HepG2 (cell line): ENCODE measurements around the gene KAZALD1. TPM values are rescaled to one million over a fixed set of nuclear protein-coding genes. Genes with fewer than 3 reads are reported as not detected.

Experiments used
- ATAC-seq: fragments of 200-7000 bp; cut with Tn5 transposase; 3 replicates; pipeline ENCODE4 v1.9.1; 2020; ENCODE audit warnings: mild to moderate bottlenecking, moderate library complexity
- BruUV-seq: library from RNA; stranded (reverse); fragments of 400-500 nt; replicated peaks from 2 replicates; lab custom pipeline; 2021; lab: Mats Ljungman, UMichigan
- CTCF ChIA-PET: fragments of 300-600 bp; formaldehyde crosslinking; extraction: SDS; loops from one replicate; lab custom pipeline; 2021; ENCODE audit warnings: low total read pairs, inconsistent platforms, low intra/inter-chr PET ratio; lab: Yijun Ruan, JAX
- POLR2A ChIA-PET: fragments of 350-600 bp; sonication (Branson Sonifier 250); formaldehyde crosslinking; loops from one replicate; lab custom pipeline; 2020; ENCODE audit warnings: antibody characterized with exemption, inconsistent platforms; lab: Yijun Ruan, JAX
- DNase-seq: peaks from one replicate; pipeline ENCODE4 v3.0.0-alpha.2; 2015; ENCODE audit warnings: low spot score
- FAIRE-seq: peaks from 3 replicates; lab custom pipeline; 2011; peaks lifted over from hg19 to GRCh38; lab: Jason Lieb, UNC
- H2AFZ ChIP-seq: one replicate; pipeline ENCODE4 v1.6.1; 2011; ENCODE audit warnings: low read length, inconsistent platforms
- H3K27ac ChIP-seq: fragments of 300-600 bp; 3 replicates; pipeline ENCODE4 v1.8.0; 2011; ENCODE audit warnings: mixed run types, mild to moderate bottlenecking, mixed read lengths, low read length, inconsistent platforms; ENCODE audit not compliant: insufficient read depth; ENCODE audit errors: extremely low read length
- H3K27me3 ChIP-seq, 2 experiments: fragments of 200-600 bp in 1 of 2; 2 replicates in 1 of 2; 3 replicates in 1 of 2; pipeline versions ENCODE4 v1.6.0 to v1.8.0; 2011; ENCODE audit warnings: low read length in 2 of 2, mild to moderate bottlenecking in 2 of 2, moderate library complexity in 2 of 2, inconsistent platforms in 1 of 2; ENCODE audit not compliant: insufficient read depth in 2 of 2, control insufficient read depth in 1 of 2
- H3K36me3 ChIP-seq, 2 experiments: fragments of 200-600 bp in 1 of 2; replicated peaks in 1 of 2; 2 replicates in 1 of 2; 3 replicates in 1 of 2; pipeline versions ENCODE4 v1.5.1 to v1.8.0; 2011; ENCODE audit warnings: low read length in 2 of 2, inconsistent platforms in 1 of 2; ENCODE audit not compliant: insufficient read depth in 2 of 2, control insufficient read depth in 1 of 2
- H3K4me1 ChIP-seq: 2 replicates; pipeline ENCODE4 v1.5.1; 2012; ENCODE audit warnings: low read length, inconsistent platforms; ENCODE audit not compliant: insufficient read depth
- H3K4me2 ChIP-seq: 2 replicates; pipeline ENCODE4 v1.6.0; 2011; ENCODE audit warnings: low read depth, low read length, inconsistent platforms
- H3K4me3 ChIP-seq, 3 experiments: fragments of 200-600 bp in 1 of 3; sonication (generic), shearing (Covaris generic) in 1 of 3; replicated peaks in 1 of 3; 2 replicates each; pipeline ENCODE4 v1.5.1; 2011 to 2016; ENCODE audit warnings: low read length in 3 of 3, inconsistent platforms in 2 of 3, low read depth in 2 of 3, mild to moderate bottlenecking in 2 of 3, control low read depth in 1 of 3, mixed read lengths in 1 of 3; ENCODE audit not compliant: insufficient read depth in 1 of 3
- H3K79me2 ChIP-seq: one replicate; pipeline ENCODE4 v1.6.1; 2011; ENCODE audit warnings: low read length, inconsistent platforms; ENCODE audit not compliant: insufficient read depth
- H3K9ac ChIP-seq: 2 replicates; pipeline ENCODE4 v1.6.0; 2011; ENCODE audit warnings: mild to moderate bottlenecking, low read depth, low read length, inconsistent platforms; ENCODE audit not compliant: insufficient read depth
- H3K9me3 ChIP-seq: 2 replicates; pipeline ENCODE4 v1.5.1; 2012; ENCODE audit warnings: mild to moderate bottlenecking, low read length
- H4K20me1 ChIP-seq: 2 replicates; pipeline ENCODE4 v1.6.0; 2011; ENCODE audit warnings: inconsistent platforms, mild to moderate bottlenecking, low read length, moderate library complexity; ENCODE audit not compliant: insufficient read depth
- AHDC1 ChIP-seq: sonication (generic); formaldehyde crosslinking; IDR thresholded peaks from 2 replicates; pipeline ENCODE4 v1.5.1; 2020; ENCODE audit warnings: mild to moderate bottlenecking, missing genetic modification reagents, borderline replicate concordance
- HNRNPUL1 ChIP-seq: fragments of 200-400 bp; formaldehyde crosslinking; IDR thresholded peaks from 2 replicates; pipeline ENCODE4 v1.6.1; 2017; ENCODE audit warnings: low read depth, mild to moderate bottlenecking, low read length, moderate library complexity
- RAD51 ChIP-seq: fragments of 450-650 bp; IDR thresholded peaks from 2 replicates; pipeline ENCODE4 v1.6.1; 2016; ENCODE audit warnings: borderline replicate concordance
- ZNF333 ChIP-seq: sonication (generic); formaldehyde crosslinking; IDR thresholded peaks from 2 replicates; pipeline ENCODE4 v1.4.0; 2020; ENCODE audit warnings: mild to moderate bottlenecking, missing genetic modification reagents, borderline replicate concordance
- whole genome bisulfite sequencing: methylation state at CpG from one replicate; pipeline ENCODE4 v1.1.6; 2017; ENCODE audit warnings: low lambda C conversion rate; 5-methylcytosine and 5-hydroxymethylcytosine counted together
- in situ Hi-C: cut with HindIII; loops from 2 replicates; pipeline ENCODE4 v1.10.0; 2017; ENCODE audit warnings: low pct_unique_long_range_greater_than_20kb; ENCODE audit not compliant: extremely low pct_ligation_motif_present
- intact Hi-C: fragments of 100-400 bp; cut with micrococcal nuclease; formaldehyde crosslinking; loops from one replicate; pipeline ENCODE4 v1.10.0; 2022; ENCODE audit not compliant: unreplicated experiment
- polyA plus RNA-seq, 8 experiments: library from polyadenylated mRNA; depleted of rRNA in 3 of 8; stranded (reverse) in 7 of 8; unstranded in 1 of 8; fragments of >200 nt; fragmentation: Illumina TruSeq in 4 of 8; extraction: Trizol in 4 of 8; gene quantifications; 2 replicates each; pipeline versions ENCODE4 v1.2.1 to v1.2.3, GENCODE V29; 2011 to 2016; ENCODE audit warnings: low read depth in 4 of 8, missing spikeins in 1 of 8, mixed read lengths in 1 of 8; ENCODE audit not compliant: insufficient read depth in 1 of 8
- total RNA-seq, 5 experiments: library from RNA; depleted of rRNA; stranded (reverse); fragments of >200 nt; fragmentation: Illumina TruSeq; extraction: Trizol; gene quantifications; 2 replicates each; pipeline ENCODE4 v1.2.3, GENCODE V29; 2016; ENCODE audit warnings: low read depth in 1 of 5

KAZALD1 gene
- total and polyA plus RNA-seq, 2 of the 13 experiments (the other 11 are each of a cell fraction or from before 2014, with no cell fraction given): 16.7 to 27.7 TPM

- H3K9me3 ChIP-seq: no peaks in the 10 kb centered on the region
- H3K27me3 ChIP-seq: no peaks in the 10 kb centered on the region; a peak in 1 of 5 replicates
- H3K27ac ChIP-seq: no peak overlapping the region
- H4K20me1 ChIP-seq: no peaks in the 10 kb centered on the region
- POLR2A ChIA-PET: interaction anchor here (0.8 to 4.6 kb wide), 7 partner anchors 10 to 59 kb away, joined by 3 to 51 read pairs (median 4); partner anchors contain the start of gene MRPL43
- intact Hi-C loops: no loop called here
- H3K36me3 ChIP-seq: no peaks in the 10 kb centered on the region
- H3K4me3 ChIP-seq: no peak overlapping the region
- H3K4me2 ChIP-seq: no peak overlapping the region
- no peaks in the 10 kb centered on the region for H3K79me2 ChIP-seq
- CTCF ChIA-PET: no interaction called here
- DNase-seq (no peak), ATAC-seq (no peak)
- no peak overlapping the region for H3K9ac ChIP-seq
- TF ChIP-seq AHDC1 (CRISPR knock-in tag) (no peak), HNRNPUL1 (no peak), ZNF333 (CRISPR knock-in tag) (no peak), RAD51 (no peak)
- TF ChIP-seq, all 625 proteins: peak for 0
- no peak overlapping the region for H2AFZ ChIP-seq
- in situ Hi-C loops: no loop called here
- FAIRE-seq: no peak
- BruUV-seq: no TSS peak
- 52% methylated on average over 6 of the region's 7 CpGs for WGBS
- H3K4me1 ChIP-seq: peaks cover 45% of the 10 kb centered on the region
Observed at GRCh38 chr10:101028446-101029337, 33.1 kb upstream of the KAZALD1 start.
